Brain microvascular endothelial cell (primary cell): ENCODE measurements around the gene PIK3CD.

Experiments used
- DNase-seq: peaks from one replicate; pipeline ENCODE4 v3.0.0-alpha.2; 2020
- H3K27ac ChIP-seq: fragments of 250-450 bp; sonication (Bioruptor Pico); 2 replicates; pipeline ENCODE4 v1.5.1; 2020; ENCODE audit warnings: mild to moderate bottlenecking, moderate library complexity
- H3K27me3 ChIP-seq: fragments of 250-450 bp; sonication (Bioruptor Pico); replicated peaks from 2 replicates; pipeline ENCODE4 v1.5.1; 2020; ENCODE audit warnings: mild to moderate bottlenecking
- H3K36me3 ChIP-seq: fragments of 250-450 bp; sonication (Bioruptor Pico); replicated peaks from 2 replicates; pipeline ENCODE4 v1.5.1; 2020; ENCODE audit warnings: mild to moderate bottlenecking
- H3K4me3 ChIP-seq: 2 replicates; pipeline ENCODE4 v1.5.1; 2011; ENCODE audit warnings: low read depth, mild to moderate bottlenecking, control low read depth, low read length, moderate library complexity
- CTCF ChIP-seq: IDR thresholded peaks from 2 replicates; pipeline ENCODE4 v1.5.1; 2011; ENCODE audit warnings: low read depth, mild to moderate bottlenecking, moderate library complexity, low read length, control low read depth, inconsistent platforms; ENCODE audit errors: missing control alignments
- in situ Hi-C: cut with HindIII; loops from 2 replicates; pipeline ENCODE4 v1.10.0; 2017; ENCODE audit warnings: low sequenced_read_pairs, low pct_ligation_motif_present

Gene PIK3CD

GRCh38 chr1:9610548-9610947, 41.0 kb upstream of the PIK3CD start:
- Histone ChIP-seq H3K27ac (no peak overlapping the region), H3K36me3 (peaks cover 8% of the 10 kb centered on the region), H3K27me3 (no peaks in the 10 kb centered on the region), H3K4me3 (no peak overlapping the region)
- in situ Hi-C loops = no loop called here
- DNase-seq = no peak
- TF ChIP-seq CTCF = no peak

- Histone ChIP-seq H3K27ac (no peak overlapping the region), H3K36me3 (peaks cover 8% of the 10 kb centered on the region), H3K27me3 (no peaks in the 10 kb centered on the region), H3K4me3 (no peak overlapping the region)
- TF ChIP-seq CTCF = no peak
- DNase-seq = no peak
- in situ Hi-C loops = no loop called here
Measured at GRCh38 chr1:9611716-9612115, 39.8 kb upstream of the PIK3CD start.

DNA sequence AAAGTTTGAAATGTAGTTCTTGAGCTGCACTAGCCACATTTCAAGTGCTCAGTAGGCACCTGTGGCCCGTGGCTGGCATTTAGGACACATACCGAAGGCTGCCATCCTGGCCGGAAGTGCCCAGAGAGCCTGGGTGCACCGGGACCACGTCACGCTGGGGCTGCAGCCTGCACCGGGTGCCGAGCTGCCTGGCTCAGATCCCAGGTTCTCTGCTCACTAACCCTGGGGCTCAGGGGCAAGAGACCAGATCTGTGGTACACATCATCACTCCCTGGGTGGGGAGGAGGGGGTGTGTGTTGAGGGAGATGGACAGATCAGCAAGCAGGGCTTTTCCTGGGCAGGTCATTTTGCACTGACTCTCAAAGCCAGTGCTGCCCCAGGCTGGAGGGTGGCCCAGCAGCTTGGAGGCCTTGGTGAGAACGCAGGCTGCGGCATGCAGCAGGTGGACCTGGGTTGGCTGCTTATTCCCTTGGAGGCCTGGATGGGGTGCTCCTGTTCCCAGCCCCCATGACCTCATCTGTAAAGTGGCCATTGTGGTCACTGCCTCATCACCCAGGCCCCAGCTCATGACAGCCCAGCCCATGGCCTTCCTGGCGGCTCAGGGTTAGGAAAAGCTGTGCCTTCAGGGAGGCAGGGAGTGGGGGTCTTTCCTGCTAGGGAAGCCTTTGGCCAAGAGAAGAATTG, 39.2 kb upstream of the PIK3CD start:
- no peak for TF ChIP-seq CTCF
- in situ Hi-C loops = no loop called here
- Histone ChIP-seq H3K4me3 (no peak overlapping the region), H3K36me3 (peaks cover 8% of the 10 kb centered on the region), H3K27me3 (no peaks in the 10 kb centered on the region), H3K27ac (no peak overlapping the region)
- no peak for DNase-seq

GRCh38 chr1:9612871-9613624, 38.5 kb upstream of the PIK3CD start:
- Histone ChIP-seq H3K36me3 (peaks cover 8% of the 10 kb centered on the region), H3K4me3 (no peak overlapping the region), H3K27me3 (no peaks in the 10 kb centered on the region), H3K27ac (no peak overlapping the region)
- DNase-seq = no peak
- no peak for TF ChIP-seq CTCF
- in situ Hi-C loops = no loop called here

DNA sequence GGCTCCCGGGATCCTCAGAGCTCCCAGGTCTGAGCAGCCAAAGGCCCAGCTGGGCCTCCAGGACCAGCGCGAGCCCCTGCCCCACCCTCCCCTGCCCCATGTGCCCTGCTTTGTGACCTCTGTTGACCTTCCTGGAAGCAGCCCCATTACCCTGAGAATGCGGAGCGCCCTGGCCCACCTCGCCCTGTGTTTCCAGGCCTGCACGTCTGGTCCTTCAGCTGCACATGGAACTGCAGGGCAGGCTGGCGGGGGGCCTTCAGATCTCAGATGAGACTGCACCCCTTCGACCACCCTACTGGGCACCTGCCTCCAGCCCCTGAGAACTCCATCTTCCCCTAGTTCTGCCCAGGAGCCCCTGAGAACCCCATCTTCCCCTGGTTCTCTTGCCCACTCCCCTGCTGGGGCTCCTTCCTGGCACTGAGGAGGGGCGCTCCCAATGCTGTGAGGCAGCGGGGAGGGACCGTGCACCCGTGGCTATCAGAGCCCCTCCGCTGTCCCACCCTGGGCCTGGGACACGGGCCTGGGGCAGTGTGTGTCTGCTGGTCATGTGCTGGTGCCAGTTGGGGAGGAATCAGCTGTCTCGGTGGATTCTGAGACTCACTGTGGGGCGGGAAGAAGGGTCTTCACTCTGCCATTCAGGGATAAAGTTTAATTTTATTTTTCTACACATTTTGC, 37.8 kb upstream of the PIK3CD start:
- H3K27me3 ChIP-seq = no peaks in the 10 kb centered on the region
- H3K36me3 ChIP-seq = peaks cover 8% of the 10 kb centered on the region
- in situ Hi-C loops = no loop called here
- H3K27ac ChIP-seq = no peak overlapping the region
- H3K4me3 ChIP-seq = no peak overlapping the region
- DNase-seq = no peak
- no peak for TF ChIP-seq CTCF
